Esophagus muscularis mucosa (tissue), 4 donors: ENCODE results near the gene ADAM30.

Experiments
- EP300 ChIP-seq: sonication (generic); formaldehyde crosslinking; IDR thresholded peaks from one replicate; pipeline ENCODE4 v1.6.1; 2017; ENCODE audit warnings: antibody characterized with exemption
- POLR2A ChIP-seq: fragments of 450-650 bp; IDR thresholded peaks from one replicate; pipeline ENCODE4 v1.6.1; 2017; ENCODE audit warnings: antibody characterized with exemption, moderate library complexity, mild to moderate bottlenecking, low read depth
- TF ChIP-seq, protein P1 (sequence below), 3 experiments: fragments of 200-600 bp in 2 of 3; fragments of 450-650 bp in 1 of 3; sonication (generic) in 2 of 3; IDR thresholded peaks; one replicate each; pipeline ENCODE4 v1.5.1; 2017 to 2019; ENCODE audit warnings: antibody characterized with exemption in 3 of 3, mild to moderate bottlenecking in 2 of 3, moderate library complexity in 1 of 3

GRCh38 chr1:119933397-119933796 lies 37.1 kb upstream of the ADAM30 start:
- TF ChIP-seq, protein P1, sequence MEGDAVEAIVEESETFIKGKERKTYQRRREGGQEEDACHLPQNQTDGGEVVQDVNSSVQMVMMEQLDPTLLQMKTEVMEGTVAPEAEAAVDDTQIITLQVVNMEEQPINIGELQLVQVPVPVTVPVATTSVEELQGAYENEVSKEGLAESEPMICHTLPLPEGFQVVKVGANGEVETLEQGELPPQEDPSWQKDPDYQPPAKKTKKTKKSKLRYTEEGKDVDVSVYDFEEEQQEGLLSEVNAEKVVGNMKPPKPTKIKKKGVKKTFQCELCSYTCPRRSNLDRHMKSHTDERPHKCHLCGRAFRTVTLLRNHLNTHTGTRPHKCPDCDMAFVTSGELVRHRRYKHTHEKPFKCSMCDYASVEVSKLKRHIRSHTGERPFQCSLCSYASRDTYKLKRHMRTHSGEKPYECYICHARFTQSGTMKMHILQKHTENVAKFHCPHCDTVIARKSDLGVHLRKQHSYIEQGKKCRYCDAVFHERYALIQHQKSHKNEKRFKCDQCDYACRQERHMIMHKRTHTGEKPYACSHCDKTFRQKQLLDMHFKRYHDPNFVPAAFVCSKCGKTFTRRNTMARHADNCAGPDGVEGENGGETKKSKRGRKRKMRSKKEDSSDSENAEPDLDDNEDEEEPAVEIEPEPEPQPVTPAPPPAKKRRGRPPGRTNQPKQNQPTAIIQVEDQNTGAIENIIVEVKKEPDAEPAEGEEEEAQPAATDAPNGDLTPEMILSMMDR (IDR thresholded peaks at IDR 0.05): no peak
- TF ChIP-seq POLR2A (no peak), EP300 (no peak)
